Lung (tissue), 12 donors: ENCODE measurements around the gene TSPAN14. TPM values are rescaled to one million over a fixed set of nuclear protein-coding genes. Genes with fewer than 3 reads are reported as not detected.

Source experiments
- ATAC-seq: fragments of 200-7000 bp; cut with Tn5 transposase; one replicate; pipeline ENCODE4 v1.9.1; 2020; ENCODE audit warnings: moderate number of reproducible peaks; ENCODE audit not compliant: insufficient read depth, low FRiP score
- DNase-seq, 3 donors: peaks; one replicate each; pipeline ENCODE4 v3.0.0-alpha.2; 2013 to 2017
- H3K27ac ChIP-seq, 2 donors: one replicate each; pipeline ENCODE4 v1.5.1; 2013; ENCODE audit warnings: mild to moderate bottlenecking in 2 of 2, moderate library complexity in 2 of 2, control low read depth in 1 of 2, inconsistent platforms in 1 of 2, low read depth in 1 of 2, low read length in 1 of 2
- H3K27me3 ChIP-seq, 3 donors: one replicate each; pipeline ENCODE4 v1.5.1; 2013; ENCODE audit warnings: low read length in 2 of 3; ENCODE audit not compliant: control insufficient read depth in 3 of 3, insufficient read depth in 3 of 3
- H3K36me3 ChIP-seq, 4 donors: one replicate each; pipeline ENCODE4 v1.5.1; 2013; ENCODE audit warnings: low read length in 4 of 4, mild to moderate bottlenecking in 1 of 4, moderate library complexity in 1 of 4; ENCODE audit not compliant: control insufficient read depth in 4 of 4, insufficient read depth in 4 of 4
- H3K4me1 ChIP-seq, 5 donors: one replicate each; pipeline ENCODE4 v1.5.1; 2013; ENCODE audit warnings: low read length in 5 of 5, mild to moderate bottlenecking in 2 of 5, moderate library complexity in 1 of 5; ENCODE audit not compliant: control insufficient read depth in 5 of 5, insufficient read depth in 5 of 5
- H3K4me3 ChIP-seq: one replicate; pipeline ENCODE4 v1.5.1; 2013; ENCODE audit warnings: mild to moderate bottlenecking, control low read depth, moderate library complexity
- H3K9ac ChIP-seq, 2 donors: one replicate each; pipeline ENCODE4 v1.5.1; 2013; ENCODE audit warnings: low read length in 2 of 2, control low read depth in 1 of 2; ENCODE audit not compliant: insufficient read depth in 1 of 2
- H3K9me3 ChIP-seq, 4 donors: one replicate each; pipeline ENCODE4 v1.5.1; 2013; ENCODE audit warnings: low read length in 3 of 4, mild to moderate bottlenecking in 1 of 4, moderate library complexity in 1 of 4; ENCODE audit not compliant: control insufficient read depth in 4 of 4, insufficient read depth in 3 of 4
- CTCF ChIP-seq: IDR thresholded peaks from 2 replicates; pipeline ENCODE4 v1.5.1; 2012; ENCODE audit warnings: mild to moderate bottlenecking; ENCODE audit errors: control extremely low read depth, extremely low read depth
- WGBS, 2 donors: extraction: QIAGEN DNeasy Blood & Tissue Kit; methylation state at CpG; one replicate each; pipeline ENCODE4 v1.1.7; 2013; 5-methylcytosine and 5-hydroxymethylcytosine counted together
- polyA plus RNA-seq, 2 donors: library from polyadenylated mRNA; stranded (reverse); fragments of 200-250 nt; gene quantifications; one replicate each; pipeline ENCODE4 v1.2.1, GENCODE V29; 2013
- total RNA-seq, 2 donors: library from RNA; depleted of rRNA in 1 of 2; stranded (reverse); fragments of >200 nt in 1 of 2; gene quantifications; one replicate each; pipeline ENCODE4 v1.2.1, GENCODE V29; 2014 to 2021
- donor health status: control.
- donor health status: control.
- donor health status: Bipolar disorder and iron deficiency.
- donor health status: healthy.
- donor health status: DM: yes; HTN: yes; CAD: no.

TSPAN14 gene
- total and polyA plus RNA-seq, 4 donors: 40.9 to 187 (median 116) TPM

- ATAC-seq (no peak), DNase-seq (peak; percentile 45 to 73 (median 57))
- Histone ChIP-seq H3K36me3 (peaks cover 0 to 5% (median 0%) of the 10 kb centered on the region in 4 donors), H3K4me1 (peaks cover 33 to 86% (median 53%) of the 10 kb centered on the region in 5 donors), H3K4me3 (no peak overlapping the region), H3K9ac (peak overlapping the region in 1 of 2 donors; percentile 25), H3K9me3 (no peaks in the 10 kb centered on the region), H3K27me3 (no peaks in the 10 kb centered on the region), H3K27ac (peak overlapping the region; percentile 68 to 87)
- 35 to 54% methylated on average over 14 of the region's 14 CpGs for WGBS, 2 donors
- no peak for TF ChIP-seq CTCF
These were observed 10.7 kb downstream of the TSPAN14 start for GRCh38 chr10:80464557-80465450.

GRCh38 chr10:80465451-80465835 lies 11.3 kb downstream of the TSPAN14 start:
- H3K36me3 ChIP-seq: peaks cover 0 to 5% (median 0%) of the 10 kb centered on the region in 4 donors

GRCh38 chr10:80465839-80466590 lies 11.9 kb downstream of the TSPAN14 start:
- Histone ChIP-seq H3K9ac (no peak overlapping the region), H3K27ac (peak overlapping the region; percentile 84 to 87), H3K9me3 (no peaks in the 10 kb centered on the region), H3K36me3 (peaks cover 0 to 11% (median 0%) of the 10 kb centered on the region in 4 donors), H3K4me1 (peaks cover 27 to 74% (median 51%) of the 10 kb centered on the region in 5 donors), H3K4me3 (no peak overlapping the region), H3K27me3 (no peaks in the 10 kb centered on the region)
- ATAC-seq: no peak
- DNase-seq: no peak
- 66 to 75% methylated on average over 10 of the region's 10 CpGs for WGBS, 2 donors
- no peak for TF ChIP-seq CTCF

More at GRCh38 chr10:80465451-80465835, 11.3 kb downstream of the TSPAN14 start:
- no peak for TF ChIP-seq CTCF
- H3K4me3 ChIP-seq: no peak overlapping the region
- H3K27ac ChIP-seq: peak overlapping the region; percentile 68 to 87
- ATAC-seq (no peak), DNase-seq (no peak)
- peak overlapping the region in 1 of 2 donors; percentile 25 for H3K9ac ChIP-seq
- no peaks in the 10 kb centered on the region for H3K27me3 ChIP-seq
- no peaks in the 10 kb centered on the region for H3K9me3 ChIP-seq
- H3K4me1 ChIP-seq: peaks cover 30 to 80% (median 51%) of the 10 kb centered on the region in 5 donors
- WGBS, 2 donors: 36 to 66% methylated on average over 3 of the region's 3 CpGs
